Parathyroid adenoma (tissue), 2 donors: ENCODE results near the gene LRRFIP2.
"Not testable (repeated sequence)": the region's sequence is repeated elsewhere in the genome, so short reads cannot be mapped to it uniquely, and the experiment has no call there.

Experiments used
- H2AFZ ChIP-seq: fragments of 300-600 bp; sonication (generic); one replicate; pipeline ENCODE4 v1.7.0; 2017; ENCODE audit warnings: antibody characterized with exemption, mild to moderate bottlenecking
- H3K27ac ChIP-seq: fragments of 300-600 bp; sonication (generic); one replicate; pipeline ENCODE4 v1.7.0; 2017
- H3K27me3 ChIP-seq: fragments of 300-600 bp; sonication (generic); one replicate; pipeline ENCODE4 v1.7.0; 2017; ENCODE audit warnings: low read length; ENCODE audit not compliant: control insufficient read depth, insufficient read depth
- H3K36me3 ChIP-seq: fragments of 300-600 bp; sonication (generic); one replicate; pipeline ENCODE4 v1.7.0; 2017; ENCODE audit warnings: low read length; ENCODE audit not compliant: control insufficient read depth, insufficient read depth
- H3K4me1 ChIP-seq: fragments of 300-600 bp; sonication (generic); one replicate; pipeline ENCODE4 v1.7.0; 2017; ENCODE audit warnings: control low read depth
- H3K4me2 ChIP-seq: fragments of 300-600 bp; sonication (generic); one replicate; pipeline ENCODE4 v1.7.0; 2017; ENCODE audit warnings: low read length
- H3K4me3 ChIP-seq: fragments of 300-600 bp; sonication (generic); one replicate; pipeline ENCODE4 v1.7.0; 2017; ENCODE audit warnings: low read depth, low read length
- H3K79me2 ChIP-seq: fragments of 300-600 bp; sonication (generic); one replicate; pipeline ENCODE4 v1.7.0; 2017; ENCODE audit warnings: control low read depth
- H3K9ac ChIP-seq: fragments of 300-600 bp; sonication (generic); one replicate; pipeline ENCODE4 v1.7.0; 2017; ENCODE audit warnings: mild to moderate bottlenecking
- H3K9me3 ChIP-seq: fragments of 300-600 bp; sonication (generic); one replicate; pipeline ENCODE4 v1.7.0; 2017; ENCODE audit warnings: low read length; ENCODE audit not compliant: control insufficient read depth
- CTCF ChIP-seq: fragments of 300-600 bp; sonication (generic); IDR thresholded peaks from one replicate; pipeline ENCODE4 v1.7.0; 2017; ENCODE audit warnings: antibody characterized with exemption, mild to moderate bottlenecking
- donor health status: primary hyperparathyroidism.

The LRRFIP2 gene

GRCh38 chr3:37174532-37175126 lies at the start of gene LRRFIP2:
Gene LRRFIP2 (minus strand): TSS chr3:37174582. CDS start chr3:37148983, 25,599 bp downstream.
- Histone ChIP-seq H3K4me1 (peaks cover 35% of the 10 kb centered on the region), H3K9me3 (no peaks in the 10 kb centered on the region), H3K9ac (peak within 1 kb of the TSS; percentile 97), H2AFZ (peak within 1 kb of the TSS; percentile 97), H3K79me2 (peaks cover 22% of the 10 kb centered on the region), H3K4me3 (peak within 1 kb of the TSS; percentile 85), H3K36me3 (no peaks in the 10 kb centered on the region), H3K27me3 (no peaks in the 10 kb centered on the region), H3K4me2 (peak within 1 kb of the TSS; percentile 77), H3K27ac (peak within 1 kb of the TSS; percentile 94)
- TF ChIP-seq CTCF, result no peak

GRCh38 chr3:37223576-37223975 lies 49.2 kb upstream of the LRRFIP2 start:
- Histone ChIP-seq H3K9ac (no peak overlapping the region), H3K27me3 (no peaks in the 10 kb centered on the region), H2AFZ (no peak overlapping the region), H3K4me1 (no peaks in the 10 kb centered on the region), H3K4me2 (no peak overlapping the region), H3K4me3 (no peak overlapping the region), H3K9me3 (no peaks in the 10 kb centered on the region), H3K36me3 (no peaks in the 10 kb centered on the region), H3K79me2 (no peaks in the 10 kb centered on the region), H3K27ac (no peak overlapping the region)
- no peak for TF ChIP-seq CTCF

GRCh38 chr3:37223141-37223558 lies 48.8 kb upstream of the LRRFIP2 start:
- H3K9me3 ChIP-seq, result no peaks in the 10 kb centered on the region
- H3K4me2 ChIP-seq, result no peak overlapping the region
- no peaks in the 10 kb centered on the region for H3K36me3 ChIP-seq
- no peaks in the 10 kb centered on the region for H3K79me2 ChIP-seq
- no peaks in the 10 kb centered on the region for H3K4me1 ChIP-seq
- TF ChIP-seq CTCF, result no peak
- H3K27ac ChIP-seq, result no peak overlapping the region
- no peak overlapping the region for H2AFZ ChIP-seq
- no peak overlapping the region for H3K9ac ChIP-seq
- no peaks in the 10 kb centered on the region for H3K27me3 ChIP-seq
- no peak overlapping the region for H3K4me3 ChIP-seq

- H3K9ac ChIP-seq, H3K4me3 ChIP-seq, H3K36me3 ChIP-seq, H3K4me1 ChIP-seq, H3K4me2 ChIP-seq, H3K9me3 ChIP-seq, H3K79me2 ChIP-seq, H3K27ac ChIP-seq, H2AFZ ChIP-seq, H3K27me3 ChIP-seq: not testable (repeated sequence)
These were observed 48.2 kb upstream of the LRRFIP2 start for GRCh38 chr3:37222542-37222941.

GRCh38 chr3:37221407-37221806 lies 47.0 kb upstream of the LRRFIP2 start:
- Histone ChIP-seq H3K4me3 (no peak overlapping the region), H3K79me2 (no peaks in the 10 kb centered on the region), H3K9ac (no peak overlapping the region), H3K4me1 (no peaks in the 10 kb centered on the region), H3K27ac (no peak overlapping the region), H3K4me2 (no peak overlapping the region), H3K27me3 (no peaks in the 10 kb centered on the region), H3K9me3 (no peaks in the 10 kb centered on the region), H3K36me3 (no peaks in the 10 kb centered on the region), H2AFZ (no peak overlapping the region)
- TF ChIP-seq CTCF, result no peak
